Measurements from ENCODE around the gene GATC.

DNA sequence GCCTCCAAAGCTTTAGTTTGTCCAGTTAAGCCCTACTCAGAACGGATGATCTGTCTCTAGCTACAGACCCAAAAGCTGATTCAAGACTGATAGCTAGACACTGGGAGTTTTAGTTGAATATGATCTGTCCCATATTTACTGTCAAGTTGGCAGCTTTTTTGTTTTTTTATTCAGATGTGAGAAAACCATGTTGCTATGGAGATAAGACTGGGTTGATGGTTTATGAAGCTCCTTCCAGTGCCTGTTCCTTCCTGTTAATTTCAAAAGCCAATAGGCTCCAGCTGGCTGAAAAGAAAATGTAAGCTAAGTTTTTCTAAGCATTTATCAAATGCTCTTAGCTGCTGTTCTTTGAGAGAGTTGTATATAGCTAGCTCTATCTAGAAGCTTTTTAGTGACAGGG, 54.3 kb downstream of the GATC start:
- TF ChIP-seq CTCF (IDR thresholded peaks at IDR 0.05) = no peak
- no peak for TF ChIP-seq POLR2A (IDR thresholded peaks at IDR 0.05)

All from esophagus squamous epithelium (tissue), 4 donors.